ENCODE data around the gene MBOAT1. TPM values are rescaled to one million over a fixed set of nuclear protein-coding genes. Genes with fewer than 3 reads are reported as not detected.

MBOAT1 gene
- total RNA-seq, 1 donor from 2014 or later = 6.6 TPM

DNA sequence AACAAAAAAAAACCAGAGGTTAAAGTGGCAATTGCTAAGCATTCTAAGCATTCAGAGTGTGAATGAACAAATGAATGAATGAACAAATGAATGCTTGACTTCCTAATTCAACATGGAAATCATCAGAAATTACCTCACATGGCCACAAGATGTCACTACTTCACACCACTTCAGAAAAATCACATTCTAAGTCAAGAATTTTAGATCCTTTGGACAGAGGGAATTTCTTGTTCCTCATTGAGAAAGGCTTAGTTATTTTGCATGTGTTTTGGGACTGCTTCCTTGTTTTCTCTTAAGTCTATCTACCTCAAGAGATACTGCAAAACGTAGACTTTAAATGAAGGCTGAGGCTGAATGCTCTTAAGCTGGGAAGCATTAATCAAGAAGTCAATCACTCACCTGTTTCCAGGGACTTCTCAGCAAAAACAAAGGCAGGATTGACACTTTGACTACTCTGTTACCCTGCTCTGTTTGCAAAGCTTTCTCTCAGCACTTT, 120.2 kb downstream of the MBOAT1 start:
- TF ChIP-seq CTCF (IDR thresholded peaks at IDR 0.05) = peak; percentile 72
- Mint-ChIP-seq H3K4me3 (ENCODE audit: unreplicated experiment) (no peak overlapping the region), H3K9me3 (ENCODE audit: unreplicated experiment) (peaks cover 4% of the 10 kb centered on the region), H3K4me1 (ENCODE audit: unreplicated experiment) (no peaks in the 10 kb centered on the region), H3K27ac (ENCODE audit: unreplicated experiment) (no peak overlapping the region), H3K27me3 (ENCODE audit: unreplicated experiment) (no peaks in the 10 kb centered on the region), H3K36me3 (ENCODE audit: unreplicated experiment) (no peaks in the 10 kb centered on the region)
- no peak for DNase-seq (ENCODE audit: extremely low spot score, unreplicated experiment)

DNA sequence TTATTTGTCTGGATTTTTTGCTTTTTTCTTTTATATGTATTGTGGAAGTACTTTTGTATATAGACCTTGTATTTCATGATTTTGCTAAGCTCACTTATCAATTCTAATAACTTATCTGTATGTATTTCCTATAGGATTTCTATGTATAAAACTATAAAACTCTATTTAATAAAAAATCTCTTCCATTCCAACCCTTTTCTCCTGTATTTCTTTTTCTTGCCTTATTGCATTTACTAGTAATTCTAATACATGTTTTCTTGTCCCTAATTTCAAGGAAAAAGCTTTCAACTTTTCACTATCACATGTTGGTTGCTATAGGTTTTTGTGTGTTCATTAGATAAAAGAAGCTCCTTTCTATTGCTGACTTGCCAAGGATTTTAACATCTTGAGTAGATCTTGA, 125.3 kb downstream of the MBOAT1 start:
- Mint-ChIP-seq H3K27ac (ENCODE audit: unreplicated experiment) (no peak overlapping the region), H3K36me3 (ENCODE audit: unreplicated experiment) (no peaks in the 10 kb centered on the region), H3K27me3 (ENCODE audit: unreplicated experiment) (no peaks in the 10 kb centered on the region), H3K9me3 (ENCODE audit: unreplicated experiment) (peaks cover 9% of the 10 kb centered on the region), H3K4me1 (ENCODE audit: unreplicated experiment) (no peaks in the 10 kb centered on the region), H3K4me3 (ENCODE audit: unreplicated experiment) (no peak overlapping the region)
- DNase-seq (ENCODE audit: extremely low spot score, unreplicated experiment) = no peak
- no peak for TF ChIP-seq CTCF (IDR thresholded peaks at IDR 0.05)

- Mint-ChIP-seq H3K4me1 (ENCODE audit: unreplicated experiment) (no peaks in the 10 kb centered on the region), H3K4me3 (ENCODE audit: unreplicated experiment) (no peak overlapping the region), H3K9me3 (ENCODE audit: unreplicated experiment) (peaks cover 9% of the 10 kb centered on the region), H3K27me3 (ENCODE audit: unreplicated experiment) (no peaks in the 10 kb centered on the region), H3K27ac (ENCODE audit: unreplicated experiment) (no peak overlapping the region), H3K36me3 (ENCODE audit: unreplicated experiment) (no peaks in the 10 kb centered on the region)
- TF ChIP-seq CTCF (IDR thresholded peaks at IDR 0.05) = no peak
- DNase-seq (ENCODE audit: extremely low spot score, unreplicated experiment) = no peak
These were observed 126.5 kb downstream of the MBOAT1 start for GRCh38 chr6:20085817-20086216.

DNA sequence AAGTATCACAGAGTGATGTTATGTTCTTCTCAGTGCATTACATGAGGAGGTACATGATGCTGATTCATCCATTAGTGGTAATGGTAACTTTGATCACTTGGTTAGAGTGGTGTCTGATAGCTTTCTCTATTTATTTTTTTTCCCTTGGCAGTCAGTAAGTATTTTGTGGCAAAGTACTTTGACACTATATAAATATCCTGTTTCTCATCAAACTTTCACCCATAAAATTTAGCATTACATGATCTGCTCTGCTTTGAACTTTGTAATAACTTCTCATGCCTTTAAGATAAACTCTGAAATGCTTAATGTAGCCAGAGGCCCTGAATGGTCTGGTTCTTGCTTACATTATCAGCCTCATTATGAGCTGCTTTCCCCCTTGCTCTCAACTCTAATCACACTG, 127.9 kb downstream of the MBOAT1 start:
- H3K9me3 Mint-ChIP-seq (ENCODE audit: unreplicated experiment) = peaks cover 12% of the 10 kb centered on the region
- no peaks in the 10 kb centered on the region for H3K27me3 Mint-ChIP-seq (ENCODE audit: unreplicated experiment)
- no peak overlapping the region for H3K27ac Mint-ChIP-seq (ENCODE audit: unreplicated experiment)
- H3K4me1 Mint-ChIP-seq (ENCODE audit: unreplicated experiment) = no peaks in the 10 kb centered on the region
- DNase-seq (ENCODE audit: extremely low spot score, unreplicated experiment) = no peak
- no peaks in the 10 kb centered on the region for H3K36me3 Mint-ChIP-seq (ENCODE audit: unreplicated experiment)
- no peak overlapping the region for H3K4me3 Mint-ChIP-seq (ENCODE audit: unreplicated experiment)
- TF ChIP-seq CTCF (IDR thresholded peaks at IDR 0.05) = no peak

DNA sequence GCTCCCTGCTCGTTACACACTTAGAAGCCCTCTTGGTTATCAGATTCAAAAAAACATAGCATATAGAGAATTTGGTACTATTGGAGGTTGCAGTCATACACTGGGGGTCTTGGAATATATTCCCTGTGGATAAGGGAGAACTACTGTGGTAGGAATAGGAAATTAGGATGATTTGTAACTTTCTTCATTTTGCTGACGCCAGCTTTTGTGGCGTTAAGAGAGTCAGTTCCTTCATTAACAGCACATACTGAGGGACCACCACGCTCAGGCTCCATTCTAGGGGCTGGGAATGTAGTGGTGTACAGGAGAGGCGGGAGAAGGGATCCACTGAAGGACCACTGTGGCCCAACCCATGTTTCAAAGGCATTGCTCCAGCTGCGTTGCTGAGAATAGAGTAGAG, 140.3 kb downstream of the MBOAT1 start:
- Mint-ChIP-seq H3K36me3 (ENCODE audit: unreplicated experiment) (no peaks in the 10 kb centered on the region), H3K4me3 (ENCODE audit: unreplicated experiment) (no peak overlapping the region), H3K27me3 (ENCODE audit: unreplicated experiment) (peaks cover 2% of the 10 kb centered on the region), H3K9me3 (ENCODE audit: unreplicated experiment) (peaks cover 30% of the 10 kb centered on the region), H3K4me1 (ENCODE audit: unreplicated experiment) (no peaks in the 10 kb centered on the region), H3K27ac (ENCODE audit: unreplicated experiment) (no peak overlapping the region)
- no peak for DNase-seq (ENCODE audit: extremely low spot score, unreplicated experiment)
- no peak for TF ChIP-seq CTCF (IDR thresholded peaks at IDR 0.05)
